ENCODE results near the gene CALML4.
A peak's percentile ranks its signal among the peaks of the same experiment; 100 is the strongest.

The CALML4 gene

DNA sequence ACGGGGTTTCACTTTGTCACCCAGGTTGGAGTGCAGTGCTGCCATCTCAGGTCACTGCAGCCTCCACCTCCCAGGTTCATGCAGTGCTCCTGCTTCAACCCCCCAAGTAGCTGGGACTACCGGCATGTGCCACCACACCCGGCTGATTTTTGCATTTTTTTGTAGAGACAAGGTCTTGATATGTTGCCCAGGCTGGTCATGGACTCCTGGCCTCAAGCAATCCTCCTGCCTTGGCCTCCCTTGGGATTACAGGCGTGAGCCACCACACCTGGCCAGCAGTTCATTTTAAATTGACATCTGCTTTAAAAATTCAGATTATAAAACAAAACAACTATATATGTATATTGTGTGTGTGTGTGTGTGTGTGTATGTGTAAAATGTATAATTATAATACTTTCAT lies 38.3 kb downstream of the CALML4 start:
- H3K27me3 ChIP-seq (ENCODE audit: control insufficient read depth in 1 of 2, insufficient read depth in 2 of 2, low read length in 2 of 2) = no peaks in the 10 kb centered on the region
- H3K9me3 ChIP-seq (ENCODE audit: control insufficient read depth in 2 of 2, low read length in 2 of 2) = no peaks in the 10 kb centered on the region
- H3K9ac ChIP-seq (ENCODE audit: low read length in 2 of 2) = no peak overlapping the region
- H3K27ac ChIP-seq (ENCODE audit: low read length) = no peak overlapping the region
- H3K36me3 ChIP-seq (ENCODE audit: control insufficient read depth in 2 of 2, insufficient read depth in 2 of 2, low read length in 2 of 2) = peaks cover 4 to 10% of the 10 kb centered on the region in 2 donors
- H3K4me1 ChIP-seq (ENCODE audit: control insufficient read depth, insufficient read depth, low read length) = no peaks in the 10 kb centered on the region
- H3K4me3 ChIP-seq (ENCODE audit: low read length in 2 of 2) = no peak overlapping the region

DNA sequence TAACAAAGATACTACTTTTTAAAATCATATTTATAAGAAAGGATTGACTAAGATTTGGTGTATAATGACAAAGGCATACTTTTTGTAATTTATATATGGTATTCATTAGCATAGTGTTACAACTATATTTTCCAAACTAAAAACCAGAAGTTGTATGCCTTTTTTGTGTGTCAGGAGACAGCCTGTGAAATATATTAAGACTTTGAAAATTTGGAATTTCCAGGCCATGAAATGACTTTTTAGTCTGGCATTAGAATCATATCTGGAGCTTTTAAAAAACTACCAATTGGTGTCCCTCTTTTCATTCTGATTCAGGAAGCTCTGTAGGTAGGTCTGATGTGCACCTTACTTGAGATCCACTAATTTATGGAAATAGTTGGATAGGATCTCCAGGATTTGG lies 41.9 kb downstream of the CALML4 start:
- H3K36me3 ChIP-seq (ENCODE audit: control insufficient read depth in 2 of 2, insufficient read depth in 2 of 2, low read length in 2 of 2) = peaks cover 7 to 10% of the 10 kb centered on the region in 2 donors
- H3K9ac ChIP-seq (ENCODE audit: low read length in 2 of 2) = no peak overlapping the region

DNA sequence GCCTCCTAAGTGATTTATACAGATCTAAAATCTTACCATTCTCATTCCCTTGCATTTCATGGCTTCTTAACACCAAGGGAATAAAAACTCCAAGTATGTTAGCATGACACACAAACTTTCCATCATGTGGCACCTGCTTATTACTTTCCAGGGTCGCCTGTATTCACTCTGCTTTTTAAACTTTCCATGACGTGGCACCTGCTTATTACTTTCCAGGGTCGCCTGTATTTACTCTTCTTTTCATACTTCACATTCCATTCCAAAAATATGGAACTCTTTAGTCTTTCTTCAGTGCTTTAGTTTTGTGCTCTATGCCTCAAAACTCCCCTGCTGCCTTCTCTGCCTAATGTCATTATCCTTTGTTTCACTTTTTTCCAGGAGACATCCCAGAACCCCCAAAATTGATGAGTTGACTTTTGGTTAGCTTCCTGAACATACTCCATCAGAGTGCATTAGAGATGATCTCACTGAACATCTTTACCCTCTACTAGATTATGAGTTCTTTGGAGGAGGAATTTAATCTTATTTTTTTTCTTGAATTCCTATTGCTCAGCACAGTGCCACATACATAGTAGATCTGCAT lies 47.0 kb downstream of the CALML4 start:
- no peaks in the 10 kb centered on the region for H3K9me3 ChIP-seq (ENCODE audit: control insufficient read depth in 2 of 2, low read length in 2 of 2)
- H3K9ac ChIP-seq (ENCODE audit: low read length in 2 of 2) = no peak overlapping the region
- peak overlapping the region; percentile 12 for H3K27ac ChIP-seq (ENCODE audit: low read length)
- H3K36me3 ChIP-seq (ENCODE audit: control insufficient read depth in 2 of 2, insufficient read depth in 2 of 2, low read length in 2 of 2) = peaks cover 4 to 10% of the 10 kb centered on the region in 2 donors
- peaks cover 12% of the 10 kb centered on the region for H3K4me1 ChIP-seq (ENCODE audit: control insufficient read depth, insufficient read depth, low read length)
- H3K4me3 ChIP-seq (ENCODE audit: low read length in 2 of 2) = no peak overlapping the region
- H3K27me3 ChIP-seq (ENCODE audit: control insufficient read depth in 1 of 2, insufficient read depth in 2 of 2, low read length in 2 of 2) = no peaks in the 10 kb centered on the region

More for the DNA sequence above, 41.9 kb downstream of the CALML4 start:
- peaks cover 7% of the 10 kb centered on the region for H3K4me1 ChIP-seq (ENCODE audit: control insufficient read depth, insufficient read depth, low read length)
- no peak overlapping the region for H3K27ac ChIP-seq (ENCODE audit: low read length)
- H3K27me3 ChIP-seq (ENCODE audit: control insufficient read depth in 1 of 2, insufficient read depth in 2 of 2, low read length in 2 of 2) = no peaks in the 10 kb centered on the region
- no peak overlapping the region for H3K4me3 ChIP-seq (ENCODE audit: low read length in 2 of 2)
- no peaks in the 10 kb centered on the region for H3K9me3 ChIP-seq (ENCODE audit: control insufficient read depth in 2 of 2, low read length in 2 of 2)

DNA sequence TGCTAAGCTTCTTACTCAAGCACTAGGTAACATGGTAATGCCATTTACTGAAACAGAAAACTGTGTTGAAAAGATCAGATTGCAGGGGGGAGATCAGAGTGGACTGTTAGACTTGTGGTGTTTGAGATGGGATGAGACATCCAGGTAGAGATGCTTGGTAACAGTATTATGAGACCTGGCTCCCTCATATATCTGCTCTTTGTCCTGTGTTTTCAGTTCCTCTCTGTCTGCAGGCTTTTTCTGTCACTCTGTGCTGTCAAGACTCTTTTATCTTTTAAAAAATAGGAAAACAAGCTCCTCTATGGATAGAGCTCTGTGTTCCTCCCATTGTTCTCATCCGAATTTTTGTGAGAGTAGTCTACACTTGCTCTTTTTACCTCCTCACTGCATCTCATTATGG lies 48.1 kb downstream of the CALML4 start:
- Histone ChIP-seq H3K9me3 (ENCODE audit: control insufficient read depth in 2 of 2, low read length in 2 of 2) (no peaks in the 10 kb centered on the region), H3K9ac (ENCODE audit: low read length in 2 of 2) (no peak overlapping the region), H3K27me3 (ENCODE audit: control insufficient read depth in 1 of 2, insufficient read depth in 2 of 2, low read length in 2 of 2) (no peaks in the 10 kb centered on the region), H3K27ac (ENCODE audit: low read length) (no peak overlapping the region), H3K36me3 (ENCODE audit: control insufficient read depth in 2 of 2, insufficient read depth in 2 of 2, low read length in 2 of 2) (peaks cover 0 to 6% of the 10 kb centered on the region in 2 donors), H3K4me1 (ENCODE audit: control insufficient read depth, insufficient read depth, low read length) (peaks cover 12% of the 10 kb centered on the region), H3K4me3 (ENCODE audit: low read length in 2 of 2) (no peak overlapping the region)

DNA sequence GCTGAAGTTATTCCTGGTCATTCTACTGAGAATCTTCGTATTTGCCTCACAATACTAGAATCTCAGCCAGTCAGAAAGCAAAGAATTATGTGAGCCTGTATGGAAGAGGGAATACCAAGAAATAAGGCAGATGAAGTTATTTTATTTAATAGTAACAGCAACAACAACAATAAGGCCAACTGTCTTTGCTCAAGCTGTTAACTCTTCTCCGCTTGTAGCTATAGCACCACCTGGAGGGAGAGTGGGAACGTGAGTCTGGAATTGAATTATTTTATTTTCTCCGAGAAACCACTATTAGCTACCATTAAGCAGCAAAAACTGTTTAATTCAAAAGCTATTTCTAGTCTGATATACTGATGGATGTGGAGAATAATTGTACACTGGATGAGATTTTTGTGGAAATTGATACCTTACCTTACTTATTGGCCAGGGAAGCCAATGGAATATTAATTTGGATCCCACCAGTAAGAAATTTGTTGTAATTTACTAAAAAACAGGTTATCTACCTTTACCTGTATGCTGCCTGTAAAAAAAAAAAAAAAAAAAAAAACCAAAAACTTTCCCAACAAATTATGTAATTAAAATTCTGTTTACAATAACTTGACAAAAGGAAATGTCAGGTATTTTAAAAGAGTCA lies 50.1 kb downstream of the CALML4 start:
- H3K9me3 ChIP-seq (ENCODE audit: control insufficient read depth in 2 of 2, low read length in 2 of 2) = no peaks in the 10 kb centered on the region
- peaks cover 12% of the 10 kb centered on the region for H3K4me1 ChIP-seq (ENCODE audit: control insufficient read depth, insufficient read depth, low read length)
- H3K36me3 ChIP-seq (ENCODE audit: control insufficient read depth in 2 of 2, insufficient read depth in 2 of 2, low read length in 2 of 2) = peaks cover 0 to 3% of the 10 kb centered on the region in 2 donors
- H3K9ac ChIP-seq (ENCODE audit: low read length in 2 of 2) = no peak overlapping the region
- H3K27ac ChIP-seq (ENCODE audit: low read length) = no peak overlapping the region
- H3K27me3 ChIP-seq (ENCODE audit: control insufficient read depth in 1 of 2, insufficient read depth in 2 of 2, low read length in 2 of 2) = no peaks in the 10 kb centered on the region
- no peak overlapping the region for H3K4me3 ChIP-seq (ENCODE audit: low read length in 2 of 2)

DNA sequence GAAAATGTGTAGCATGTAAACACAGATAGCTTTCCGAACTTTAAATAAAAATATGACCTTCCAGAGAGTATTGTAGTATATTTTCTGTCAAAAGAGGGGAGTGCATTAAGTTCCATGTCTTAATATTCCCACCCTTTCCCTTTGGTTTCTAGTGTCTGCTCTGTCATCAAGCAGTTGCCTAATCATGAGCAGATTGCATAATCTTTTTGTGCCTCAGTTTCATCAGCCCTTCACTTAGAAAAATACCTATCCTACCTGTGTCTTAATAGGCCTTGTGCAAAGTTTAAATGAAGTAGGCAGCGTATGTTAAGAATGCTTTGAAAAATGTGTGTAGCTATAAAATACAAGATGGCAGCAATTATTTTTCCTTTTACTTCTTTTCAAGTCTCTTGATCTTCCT lies 52.8 kb downstream of the CALML4 start:
- Histone ChIP-seq H3K9ac (ENCODE audit: low read length in 2 of 2) (no peak overlapping the region), H3K36me3 (ENCODE audit: control insufficient read depth in 2 of 2, insufficient read depth in 2 of 2, low read length in 2 of 2) (peaks cover 3 to 4% of the 10 kb centered on the region in 2 donors), H3K4me3 (ENCODE audit: low read length in 2 of 2) (no peak overlapping the region), H3K27me3 (ENCODE audit: control insufficient read depth in 1 of 2, insufficient read depth in 2 of 2, low read length in 2 of 2) (no peaks in the 10 kb centered on the region), H3K4me1 (ENCODE audit: control insufficient read depth, insufficient read depth, low read length) (peaks cover 4% of the 10 kb centered on the region), H3K9me3 (ENCODE audit: control insufficient read depth in 2 of 2, low read length in 2 of 2) (no peaks in the 10 kb centered on the region), H3K27ac (ENCODE audit: low read length) (no peak overlapping the region)

DNA sequence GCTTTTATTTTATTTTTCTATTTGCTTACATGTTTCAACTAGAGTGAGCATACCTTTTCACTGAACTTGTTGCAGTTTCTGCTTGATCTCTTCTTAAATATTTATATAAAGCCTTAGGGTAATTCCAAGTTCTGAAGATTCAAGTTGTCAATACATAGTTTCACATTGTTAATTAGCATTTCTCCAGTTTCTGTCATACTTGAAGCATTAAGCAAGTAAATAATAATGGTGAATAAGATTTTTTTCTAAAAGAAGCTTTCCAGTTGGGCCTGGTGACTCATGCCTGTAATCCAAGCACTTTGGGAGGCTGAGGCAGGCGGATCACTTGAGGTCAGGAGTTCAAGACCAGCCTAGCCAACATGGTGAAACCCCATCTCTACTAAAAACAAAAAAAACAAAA lies 53.9 kb downstream of the CALML4 start:
- Histone ChIP-seq H3K27me3 (ENCODE audit: control insufficient read depth in 1 of 2, insufficient read depth in 2 of 2, low read length in 2 of 2) (no peaks in the 10 kb centered on the region), H3K4me1 (ENCODE audit: control insufficient read depth, insufficient read depth, low read length) (peaks cover 4% of the 10 kb centered on the region), H3K9me3 (ENCODE audit: control insufficient read depth in 2 of 2, low read length in 2 of 2) (no peaks in the 10 kb centered on the region), H3K27ac (ENCODE audit: low read length) (no peak overlapping the region), H3K36me3 (ENCODE audit: control insufficient read depth in 2 of 2, insufficient read depth in 2 of 2, low read length in 2 of 2) (peaks cover 3 to 10% of the 10 kb centered on the region in 2 donors), H3K9ac (ENCODE audit: low read length in 2 of 2) (no peak overlapping the region), H3K4me3 (ENCODE audit: low read length in 2 of 2) (no peak overlapping the region)

DNA sequence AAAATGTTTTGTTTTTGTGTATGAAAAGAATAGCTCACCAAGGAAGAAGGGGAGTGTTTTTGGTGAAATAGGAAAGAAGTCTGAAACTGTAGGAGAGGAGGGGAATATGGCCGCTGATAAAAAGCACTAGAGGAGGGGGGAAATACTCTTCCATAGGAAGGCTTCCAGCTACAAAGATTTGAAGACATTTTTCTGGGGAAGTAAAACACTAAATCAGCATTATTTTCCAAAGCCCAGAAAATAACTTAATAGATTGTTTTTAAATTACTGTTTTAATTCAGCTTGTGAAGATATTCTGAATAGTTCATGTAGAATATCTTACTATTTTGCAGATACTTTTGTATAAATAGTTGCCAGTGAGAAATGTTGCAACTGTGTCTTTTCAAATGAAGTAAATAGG lies 54.9 kb downstream of the CALML4 start:
- H3K27ac ChIP-seq (ENCODE audit: low read length) = no peak overlapping the region
- H3K36me3 ChIP-seq (ENCODE audit: control insufficient read depth in 2 of 2, insufficient read depth in 2 of 2, low read length in 2 of 2) = peaks cover 0 to 10% of the 10 kb centered on the region in 2 donors

DNA sequence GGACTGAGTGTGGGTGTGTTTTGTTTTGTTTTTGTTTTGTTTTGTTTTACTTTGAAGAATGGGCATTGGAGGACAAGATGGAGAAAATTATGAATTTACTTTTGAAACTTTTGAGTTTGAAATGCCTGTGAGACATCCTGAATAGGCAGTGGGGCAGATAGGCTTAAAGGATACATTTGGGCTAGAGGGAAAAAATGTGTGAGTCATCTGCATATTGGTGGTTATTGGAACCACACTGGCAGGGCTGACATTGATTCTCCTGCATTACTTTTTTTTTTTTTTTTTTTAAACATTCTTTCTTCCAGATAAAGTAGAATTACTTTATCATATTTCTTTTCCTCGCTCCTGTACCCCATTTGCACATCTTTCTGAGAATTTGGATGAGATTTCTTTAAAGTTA lies 56.1 kb downstream of the CALML4 start:
- no peak overlapping the region for H3K9ac ChIP-seq (ENCODE audit: low read length in 2 of 2)
- no peaks in the 10 kb centered on the region for H3K27me3 ChIP-seq (ENCODE audit: control insufficient read depth in 1 of 2, insufficient read depth in 2 of 2, low read length in 2 of 2)
- no peaks in the 10 kb centered on the region for H3K9me3 ChIP-seq (ENCODE audit: control insufficient read depth in 2 of 2, low read length in 2 of 2)
- no peaks in the 10 kb centered on the region for H3K4me1 ChIP-seq (ENCODE audit: control insufficient read depth, insufficient read depth, low read length)
- H3K36me3 ChIP-seq (ENCODE audit: control insufficient read depth in 2 of 2, insufficient read depth in 2 of 2, low read length in 2 of 2) = peaks cover 0 to 10% of the 10 kb centered on the region in 2 donors
- no peak overlapping the region for H3K4me3 ChIP-seq (ENCODE audit: low read length in 2 of 2)
- no peak overlapping the region for H3K27ac ChIP-seq (ENCODE audit: low read length)

More for the DNA sequence above, 54.9 kb downstream of the CALML4 start:
- Histone ChIP-seq H3K4me3 (ENCODE audit: low read length in 2 of 2) (no peak overlapping the region), H3K9me3 (ENCODE audit: control insufficient read depth in 2 of 2, low read length in 2 of 2) (no peaks in the 10 kb centered on the region), H3K9ac (ENCODE audit: low read length in 2 of 2) (no peak overlapping the region), H3K27me3 (ENCODE audit: control insufficient read depth in 1 of 2, insufficient read depth in 2 of 2, low read length in 2 of 2) (no peaks in the 10 kb centered on the region), H3K4me1 (ENCODE audit: control insufficient read depth, insufficient read depth, low read length) (peaks cover 4% of the 10 kb centered on the region)

DNA sequence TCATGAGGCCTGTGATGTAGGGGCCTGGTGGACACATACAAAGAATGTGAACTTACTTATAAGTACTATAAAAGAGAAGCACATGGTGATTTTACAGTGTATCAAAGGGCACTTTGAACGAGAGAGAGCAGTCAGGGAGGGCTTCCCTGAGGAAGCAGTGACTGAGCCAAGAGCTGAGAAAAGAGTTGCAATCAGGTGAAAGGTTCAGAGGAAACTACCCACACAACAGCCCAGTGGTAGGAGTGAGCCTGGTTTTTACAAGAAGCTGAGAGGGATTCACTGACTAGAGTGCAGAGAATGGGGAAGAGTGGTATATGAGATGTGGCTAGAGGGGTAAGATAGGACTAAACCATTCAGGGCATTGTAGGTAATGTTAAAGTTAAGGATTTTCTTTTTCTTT lies 57.1 kb downstream of the CALML4 start:
- H3K4me3 ChIP-seq (ENCODE audit: low read length in 2 of 2) = no peak overlapping the region
- H3K27me3 ChIP-seq (ENCODE audit: control insufficient read depth in 1 of 2, insufficient read depth in 2 of 2, low read length in 2 of 2) = no peaks in the 10 kb centered on the region
- H3K4me1 ChIP-seq (ENCODE audit: control insufficient read depth, insufficient read depth, low read length) = no peaks in the 10 kb centered on the region
- no peak overlapping the region for H3K27ac ChIP-seq (ENCODE audit: low read length)
- H3K36me3 ChIP-seq (ENCODE audit: control insufficient read depth in 2 of 2, insufficient read depth in 2 of 2, low read length in 2 of 2) = peaks cover 0 to 10% of the 10 kb centered on the region in 2 donors
- no peaks in the 10 kb centered on the region for H3K9me3 ChIP-seq (ENCODE audit: control insufficient read depth in 2 of 2, low read length in 2 of 2)
- no peak overlapping the region for H3K9ac ChIP-seq (ENCODE audit: low read length in 2 of 2)

DNA sequence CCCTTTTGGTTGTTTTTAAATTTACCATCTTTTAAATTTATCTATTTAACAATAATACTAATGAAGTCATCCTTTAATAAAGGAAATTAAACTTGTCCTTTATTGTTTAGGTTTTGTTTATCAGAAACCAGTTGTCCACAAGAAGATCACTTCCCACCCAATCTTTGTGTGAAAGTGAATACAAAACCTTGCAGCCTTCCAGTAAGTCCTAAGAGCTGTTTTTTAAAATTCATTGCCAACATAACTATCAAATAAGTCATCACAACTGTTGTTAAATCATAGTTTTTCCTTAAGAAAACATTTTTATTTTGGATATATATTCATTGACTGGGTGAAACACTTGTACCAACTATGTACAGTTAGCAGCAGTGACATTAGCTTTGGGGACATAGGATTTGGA lies 59.4 kb downstream of the CALML4 start:
- no peak overlapping the region for H3K27ac ChIP-seq (ENCODE audit: low read length)
- no peaks in the 10 kb centered on the region for H3K4me1 ChIP-seq (ENCODE audit: control insufficient read depth, insufficient read depth, low read length)
- no peaks in the 10 kb centered on the region for H3K27me3 ChIP-seq (ENCODE audit: control insufficient read depth in 1 of 2, insufficient read depth in 2 of 2, low read length in 2 of 2)
- H3K4me3 ChIP-seq (ENCODE audit: low read length in 2 of 2) = no peak overlapping the region
- H3K9me3 ChIP-seq (ENCODE audit: control insufficient read depth in 2 of 2, low read length in 2 of 2) = no peaks in the 10 kb centered on the region
- no peak overlapping the region for H3K9ac ChIP-seq (ENCODE audit: low read length in 2 of 2)
- H3K36me3 ChIP-seq (ENCODE audit: control insufficient read depth in 2 of 2, insufficient read depth in 2 of 2, low read length in 2 of 2) = peaks cover 0 to 10% of the 10 kb centered on the region in 2 donors
